NCI-H2081 (cell line): ENCODE measurements around the gene TMEM154.

Experiments used
- DNase-seq, 2 experiments: peaks; one replicate each; lab custom pipeline; 2025; lab: John Stamatoyannopoulos, UW

Gene TMEM154, protein sequence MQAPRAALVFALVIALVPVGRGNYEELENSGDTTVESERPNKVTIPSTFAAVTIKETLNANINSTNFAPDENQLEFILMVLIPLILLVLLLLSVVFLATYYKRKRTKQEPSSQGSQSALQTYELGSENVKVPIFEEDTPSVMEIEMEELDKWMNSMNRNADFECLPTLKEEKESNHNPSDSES

DNA sequence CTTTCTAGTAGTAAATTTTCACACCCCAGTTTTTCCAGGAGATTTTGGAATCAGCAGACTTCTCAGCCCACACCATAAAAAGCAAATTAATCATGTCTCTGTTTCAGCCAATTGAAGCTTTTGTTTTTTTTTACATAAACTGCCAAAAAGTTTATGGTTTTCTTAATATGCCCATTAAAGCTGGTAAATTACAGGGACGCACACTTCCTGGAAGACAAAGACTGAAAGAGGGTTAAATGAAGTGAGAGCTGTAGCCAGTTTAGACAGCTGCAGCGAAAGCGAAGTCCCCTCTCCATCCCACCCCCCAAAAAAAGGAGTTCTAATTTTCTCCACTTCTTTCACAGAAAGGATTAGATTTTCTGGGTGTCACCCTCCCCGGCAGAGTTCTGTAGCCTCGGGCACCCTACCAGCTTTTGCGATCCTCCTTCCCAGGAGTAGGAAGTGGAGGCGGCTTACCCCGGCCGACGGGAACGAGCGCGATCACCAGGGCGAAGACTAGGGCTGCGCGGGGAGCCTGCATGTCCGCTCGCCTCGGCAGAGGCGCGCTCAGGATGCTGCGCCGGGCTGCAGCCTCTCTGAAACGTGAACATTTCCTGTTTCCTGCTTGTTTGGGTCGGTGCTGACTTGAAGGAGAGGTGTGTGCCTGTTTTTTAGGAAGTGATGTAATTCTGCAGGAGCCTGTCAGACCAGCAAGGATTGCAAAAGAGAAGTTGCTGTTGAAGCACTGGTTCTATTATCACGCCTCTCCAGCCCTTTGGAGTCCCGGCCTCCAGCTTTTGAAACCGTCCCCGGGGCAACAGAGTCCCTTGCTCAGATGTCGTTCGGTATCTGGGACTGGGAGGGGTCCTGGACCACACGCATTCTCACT is at the start of gene TMEM154:
TMEM154 (minus strand) TSS at position 584 of the 868 bp plus-strand sequence; CDS start at position 520, 64 bp downstream.
- peak; percentile 47 to 66 for DNase-seq

DNA sequence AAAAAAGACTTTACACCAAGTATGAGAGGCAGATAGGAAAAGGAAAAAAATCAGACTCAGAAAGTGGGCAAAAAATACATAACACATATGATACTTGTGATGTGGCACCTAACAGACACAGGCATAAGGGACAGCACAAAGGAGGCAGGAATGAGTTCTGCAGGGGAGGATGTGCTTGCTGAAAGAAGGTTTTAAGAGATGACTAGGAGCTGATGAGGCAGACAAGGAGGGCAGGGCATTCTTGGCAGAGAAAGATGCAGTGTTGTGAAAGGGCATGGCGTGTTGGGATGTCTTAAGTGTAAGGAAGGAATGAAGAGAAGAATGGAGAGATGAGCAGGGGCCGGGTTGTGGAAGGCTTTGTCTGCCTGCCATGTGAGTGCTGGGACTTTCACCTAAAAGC is 49.7 kb upstream of the TMEM154 start:
- DNase-seq, result no peak

DNA sequence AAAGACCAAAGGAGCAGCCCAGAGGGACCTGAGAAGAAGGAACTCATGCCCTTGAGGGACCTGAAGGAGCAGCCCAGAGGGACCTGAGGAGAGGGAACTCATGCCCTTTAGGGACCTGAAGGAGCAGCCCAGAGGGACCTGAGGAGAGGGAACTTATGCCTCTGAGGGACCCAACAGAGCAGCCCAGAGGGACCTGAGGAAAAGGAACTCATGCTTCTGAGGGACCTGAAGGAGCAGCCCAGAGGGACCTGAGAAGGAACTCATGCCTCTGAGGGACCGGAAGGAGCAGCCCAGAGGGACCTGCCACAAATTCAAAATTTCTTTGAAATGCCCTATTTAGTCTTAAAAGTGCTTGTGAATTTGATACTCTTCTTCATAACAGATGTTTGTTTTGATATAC is 48.5 kb upstream of the TMEM154 start:
- no peak for DNase-seq

DNA sequence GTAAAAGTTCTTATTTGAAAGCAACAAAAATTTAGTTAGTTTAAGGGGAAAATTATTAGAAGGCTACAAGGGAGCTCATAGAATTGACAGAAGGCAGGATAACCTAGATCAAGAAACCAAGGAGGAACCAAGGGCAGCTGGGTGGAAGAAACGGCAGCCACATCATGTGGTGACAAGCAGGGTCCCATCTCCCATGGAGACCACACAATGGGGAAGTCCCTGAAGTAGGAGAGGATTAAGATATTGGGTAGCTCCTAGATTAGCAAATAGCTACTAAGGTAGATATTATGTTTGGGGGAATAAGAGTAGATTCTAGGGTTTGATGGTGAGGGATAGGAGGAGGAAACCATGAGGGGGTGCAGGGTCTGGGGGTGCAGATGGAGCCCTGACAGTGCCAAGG is 48.0 kb upstream of the TMEM154 start:
- DNase-seq, result no peak

DNA sequence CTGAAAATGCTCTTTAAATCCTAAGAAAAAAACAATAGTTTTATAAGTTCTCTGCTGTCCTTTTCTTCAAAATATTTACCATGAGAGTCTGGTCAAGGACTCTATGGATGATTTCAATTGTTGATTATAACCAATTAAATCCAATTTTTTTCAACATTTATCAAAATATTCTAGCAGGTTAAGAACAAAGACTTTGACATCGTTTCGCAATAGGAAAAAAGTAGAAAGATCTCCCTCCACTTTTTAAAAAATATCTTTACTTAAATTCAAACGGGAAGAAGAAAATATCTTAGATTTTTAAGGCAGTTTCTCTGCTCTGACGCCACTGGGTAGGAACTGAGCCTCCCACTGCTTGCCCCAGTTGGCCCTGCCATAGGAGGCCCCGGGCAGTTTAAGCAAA is 44.7 kb upstream of the TMEM154 start:
- no peak for DNase-seq

DNA sequence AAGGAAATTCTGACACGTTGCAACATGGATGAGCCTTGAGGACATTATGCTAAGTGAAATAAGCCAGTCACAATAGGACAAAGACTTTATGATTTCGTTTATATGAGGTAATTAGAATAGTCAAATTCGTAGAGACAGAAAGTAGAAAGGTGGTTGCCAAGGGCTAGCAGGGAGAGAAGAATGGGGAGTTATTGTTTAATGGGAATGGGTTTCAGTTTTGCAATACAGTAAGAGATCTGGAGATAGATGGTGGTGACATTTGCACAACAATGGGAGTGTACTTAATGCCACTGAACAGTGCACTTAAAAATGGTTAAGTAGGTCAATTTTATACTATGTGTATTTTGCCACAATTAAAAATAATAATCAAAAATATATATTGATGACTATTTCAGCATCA is 43.4 kb upstream of the TMEM154 start:
- no peak for DNase-seq

DNA sequence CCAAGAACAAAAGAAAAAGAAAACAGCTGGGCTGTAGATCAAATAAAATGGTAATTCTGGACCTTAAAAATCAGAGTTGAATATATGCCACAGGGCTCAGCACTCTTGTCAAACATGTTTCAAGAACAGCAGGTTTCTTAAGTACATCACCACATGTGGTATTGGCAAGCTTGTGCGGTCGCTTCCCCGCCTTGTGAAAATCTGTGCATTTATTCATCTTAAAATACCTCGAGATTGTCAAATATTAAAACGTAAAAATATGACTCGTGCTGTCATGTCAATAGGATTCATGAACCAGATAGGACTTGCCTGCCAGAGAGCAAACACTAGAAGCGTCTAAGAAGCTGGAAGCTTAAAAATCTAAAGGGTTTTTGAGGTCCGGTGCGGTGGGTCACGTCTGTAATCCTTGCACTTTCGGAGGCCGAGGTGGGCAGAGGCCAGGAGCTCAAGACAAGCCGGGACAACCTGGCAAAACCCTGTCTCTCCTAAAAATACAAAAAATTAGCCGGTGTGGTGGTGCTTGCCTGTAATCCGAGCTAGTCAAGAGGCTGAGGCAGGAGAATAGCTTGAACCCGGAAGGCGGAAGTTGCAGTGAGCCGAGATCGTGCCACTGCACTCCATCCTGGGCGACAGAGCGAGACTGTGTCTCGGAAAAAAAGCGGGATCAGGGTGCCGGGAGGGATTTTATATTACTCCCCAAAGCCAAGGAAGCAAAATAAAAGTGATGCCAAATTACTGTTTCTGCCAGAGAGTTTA is 40.2 kb upstream of the TMEM154 start:
- DNase-seq, result no peak

DNA sequence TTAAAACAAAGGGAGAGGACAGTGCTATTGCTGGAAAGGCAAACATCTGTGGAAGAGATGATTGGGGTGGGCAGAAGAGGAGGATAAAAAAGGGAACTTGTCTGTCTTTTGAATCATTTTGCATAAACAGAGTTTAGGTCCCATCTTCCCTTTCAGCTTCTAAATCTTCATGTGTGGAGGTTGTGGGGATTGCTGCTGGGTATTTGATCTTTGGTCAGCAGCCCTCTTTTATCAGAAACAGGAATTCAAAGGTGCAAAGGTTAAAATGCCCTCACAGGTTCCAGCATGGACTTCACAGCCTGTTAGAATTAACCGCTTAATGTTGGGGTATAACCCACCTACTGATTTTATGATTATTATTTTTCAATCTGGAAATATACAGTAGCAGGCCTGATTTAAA is 39.5 kb upstream of the TMEM154 start:
- DNase-seq, result no peak

DNA sequence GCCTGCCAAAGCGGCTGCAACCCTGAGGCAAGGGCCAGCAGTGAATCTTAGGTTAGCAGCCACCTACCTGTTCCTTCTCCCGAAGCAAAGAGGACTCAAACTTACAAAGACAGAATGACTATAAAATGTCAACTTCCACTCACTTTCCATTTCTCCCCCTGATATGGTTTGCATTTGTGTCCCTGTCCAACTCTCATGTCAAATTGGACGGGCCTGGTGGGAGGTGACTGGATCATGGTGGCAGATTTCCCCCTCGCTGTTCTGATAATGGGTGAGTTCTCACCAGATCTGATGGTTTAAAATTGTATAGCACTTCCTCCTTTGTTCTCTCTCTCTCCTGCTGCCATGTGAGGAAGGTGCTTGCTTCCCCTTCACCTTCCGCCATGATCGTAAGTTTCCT is 35.3 kb upstream of the TMEM154 start:
- no peak for DNase-seq

DNA sequence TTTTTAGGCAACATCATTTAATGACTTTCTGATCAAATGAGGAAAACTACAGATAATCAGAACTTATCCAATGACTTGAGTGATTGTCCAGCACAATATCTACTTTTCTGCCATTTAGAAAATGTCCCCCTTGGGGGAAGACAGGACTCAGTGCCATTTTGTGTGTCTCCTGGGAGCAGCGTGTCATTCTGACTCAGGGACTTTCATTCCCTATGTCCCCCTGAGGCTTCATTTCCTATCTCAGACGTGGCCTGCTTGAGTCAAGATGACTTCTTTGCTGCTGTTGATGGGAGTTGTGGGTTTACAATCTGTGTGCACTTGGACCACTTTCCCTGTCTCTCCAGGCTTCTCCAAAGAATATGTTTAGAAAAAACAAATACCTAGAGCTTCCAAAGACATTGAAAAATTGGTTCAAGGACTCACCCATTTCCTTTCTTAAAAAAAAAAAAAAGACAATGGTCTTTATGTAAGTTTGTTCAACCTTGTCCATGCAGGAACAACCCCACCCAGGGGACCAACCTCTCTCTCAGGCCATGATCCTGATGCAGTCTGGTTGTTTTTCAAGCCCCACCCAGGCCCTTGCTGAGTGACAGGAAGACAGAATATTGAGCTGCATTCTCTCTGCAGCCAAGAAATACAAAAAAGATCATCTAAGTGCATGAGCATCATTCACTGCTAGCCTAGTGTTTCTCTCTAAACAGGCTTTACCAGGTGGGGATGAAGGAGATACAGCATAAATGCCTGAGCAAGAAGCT is 34.3 kb upstream of the TMEM154 start:
- no peak for DNase-seq

DNA sequence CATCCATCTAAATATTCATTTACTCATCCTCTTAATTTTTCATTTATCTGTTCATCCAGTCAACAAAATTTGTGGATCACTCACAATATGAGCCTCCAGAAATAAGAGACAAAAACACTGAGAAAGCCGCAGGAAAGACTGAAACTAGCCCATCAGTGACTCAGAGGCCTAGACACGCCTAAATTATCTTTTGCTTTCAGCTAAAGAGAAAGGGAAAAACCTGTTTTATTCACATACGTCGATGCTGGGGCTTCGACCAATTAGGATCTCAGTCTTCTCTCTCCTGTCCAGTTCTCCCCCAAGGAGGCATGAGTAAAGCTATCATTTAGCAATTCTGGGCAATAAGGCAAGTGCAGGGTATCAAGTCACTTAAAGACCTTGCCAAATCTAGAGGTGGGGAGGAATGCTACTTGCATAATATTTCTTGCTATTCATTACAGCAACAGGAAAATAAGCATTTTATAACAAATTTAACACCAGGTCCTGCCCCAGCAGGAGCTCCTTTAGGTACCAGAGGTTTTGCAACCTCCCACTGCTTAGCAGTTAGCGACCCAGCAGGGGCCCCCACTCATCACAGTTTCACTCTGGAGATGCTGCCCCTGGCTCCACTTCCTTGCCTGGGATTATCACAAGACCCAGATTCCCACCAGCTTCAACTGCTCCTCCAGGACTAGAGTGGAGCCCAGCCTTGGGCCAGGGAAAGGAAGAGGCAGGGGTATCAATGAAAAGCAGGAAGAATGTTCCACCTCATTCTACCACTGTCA is 30.1 kb upstream of the TMEM154 start:
- DNase-seq, result no peak

DNA sequence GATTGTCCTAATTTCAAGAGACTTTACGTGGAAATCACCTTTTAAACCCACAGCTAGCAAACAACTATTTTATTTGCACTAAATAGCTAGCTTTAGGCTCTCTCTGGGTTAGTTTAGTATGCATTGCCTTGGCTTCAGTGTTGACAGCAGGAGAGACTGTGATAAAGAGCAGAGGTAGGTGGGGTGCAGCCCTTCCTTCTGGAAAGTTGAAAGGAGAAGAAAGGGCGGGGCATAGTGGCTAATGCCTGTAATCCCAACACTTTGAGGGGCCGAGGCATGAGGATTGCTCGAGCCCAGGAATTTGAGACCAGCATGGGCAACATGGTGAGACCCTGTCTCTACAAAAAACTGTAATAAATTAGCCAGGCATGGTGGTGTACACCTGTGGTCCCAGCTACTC is 29.0 kb upstream of the TMEM154 start:
- no peak for DNase-seq

DNA sequence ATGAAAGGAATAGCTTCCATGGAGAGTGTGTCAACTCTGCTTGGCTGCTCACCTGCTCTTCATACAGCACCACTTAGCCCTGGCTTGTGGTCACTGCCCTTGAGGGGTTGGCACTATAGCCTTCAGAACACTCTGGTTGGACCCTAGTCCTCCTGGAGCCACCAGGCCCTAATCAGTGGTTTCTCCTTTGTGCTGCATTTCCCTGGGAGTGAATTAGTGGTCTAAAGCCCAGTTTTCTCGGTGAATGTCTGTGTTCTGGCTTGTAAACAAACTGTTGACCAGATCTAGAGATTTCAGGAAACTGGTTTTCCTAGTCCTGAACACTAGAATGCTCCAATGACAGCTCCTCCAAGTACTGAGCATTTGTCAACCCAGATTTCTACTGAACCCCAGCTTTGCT is 28.6 kb upstream of the TMEM154 start:
- DNase-seq, result no peak

DNA sequence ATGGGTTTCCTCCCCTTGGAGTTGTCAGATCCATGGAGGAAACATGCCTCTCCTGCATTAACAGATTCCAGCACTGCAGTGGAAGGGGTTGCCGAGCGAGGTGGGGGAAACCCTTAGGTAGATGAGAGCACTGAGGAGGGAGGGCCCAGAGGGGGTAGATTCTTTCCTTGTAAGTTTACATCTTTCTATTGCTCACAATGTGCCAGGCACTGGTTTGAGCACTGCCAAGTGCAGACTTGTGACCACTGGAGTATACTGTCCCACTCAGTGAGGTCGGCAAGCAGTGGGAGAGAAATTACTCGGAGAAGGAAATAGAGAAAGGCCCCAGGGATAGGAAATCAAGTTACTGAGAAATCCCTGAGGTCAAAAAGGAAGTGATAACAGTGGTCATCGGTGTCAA is 27.8 kb upstream of the TMEM154 start:
- DNase-seq, result no peak

DNA sequence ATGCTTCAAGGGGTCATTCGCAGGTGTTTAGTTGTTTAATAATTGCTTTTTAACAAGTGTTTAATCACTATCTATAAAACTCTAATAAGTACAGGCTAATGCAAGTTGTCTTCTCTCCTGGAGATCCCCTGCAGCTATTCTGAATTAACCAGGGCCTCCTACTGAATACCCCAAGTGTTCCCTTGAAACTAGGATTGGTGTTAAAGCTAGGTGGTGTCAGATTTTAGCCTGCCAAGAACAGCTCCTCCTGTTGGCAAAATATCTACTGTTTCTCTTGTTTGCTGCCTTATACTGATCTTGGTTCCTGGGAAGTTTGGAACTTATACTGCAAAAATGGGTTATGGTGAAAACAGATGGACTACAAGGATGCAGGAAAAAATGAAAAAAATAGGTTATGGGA is 26.1 kb upstream of the TMEM154 start:
- no peak for DNase-seq

DNA sequence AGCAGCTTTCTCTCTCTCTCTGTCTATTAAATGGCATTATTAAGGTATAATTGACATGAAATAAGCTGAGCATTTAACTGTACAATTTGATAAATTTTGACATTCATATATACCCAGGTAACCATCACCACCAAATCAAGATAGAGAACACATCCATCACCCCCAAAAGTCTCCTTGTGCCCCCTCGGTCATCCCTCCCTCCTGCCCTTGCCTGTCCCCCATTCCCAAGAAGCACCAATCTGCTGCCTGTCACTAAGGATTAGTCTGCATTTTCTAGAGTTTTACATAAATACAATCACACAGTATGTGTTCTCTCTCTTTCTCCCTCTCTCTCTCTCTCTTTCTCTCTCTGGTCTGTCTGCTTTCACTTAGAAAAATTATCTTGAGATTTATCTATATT is 25.0 kb upstream of the TMEM154 start:
- DNase-seq, result no peak

DNA sequence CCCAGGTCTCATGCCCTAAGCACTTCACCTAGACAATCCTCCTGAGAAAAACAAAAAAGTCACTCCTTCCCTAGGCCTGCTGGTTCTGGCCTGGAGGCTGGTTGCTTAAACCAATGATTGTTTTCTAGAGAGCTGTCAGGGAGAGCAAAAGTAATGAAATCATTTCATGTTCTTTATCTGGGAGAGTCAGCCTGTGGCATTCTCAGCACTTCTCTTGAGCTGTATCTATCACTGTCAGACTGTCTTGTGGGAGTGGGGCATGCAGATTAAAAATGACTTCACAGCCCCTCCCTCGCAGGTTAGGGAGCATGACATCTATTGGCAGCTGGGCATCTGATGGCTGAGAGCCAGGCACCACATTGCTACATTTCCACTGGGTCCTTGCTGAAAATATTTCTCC is 20.4 kb upstream of the TMEM154 start:
- no peak for DNase-seq

DNA sequence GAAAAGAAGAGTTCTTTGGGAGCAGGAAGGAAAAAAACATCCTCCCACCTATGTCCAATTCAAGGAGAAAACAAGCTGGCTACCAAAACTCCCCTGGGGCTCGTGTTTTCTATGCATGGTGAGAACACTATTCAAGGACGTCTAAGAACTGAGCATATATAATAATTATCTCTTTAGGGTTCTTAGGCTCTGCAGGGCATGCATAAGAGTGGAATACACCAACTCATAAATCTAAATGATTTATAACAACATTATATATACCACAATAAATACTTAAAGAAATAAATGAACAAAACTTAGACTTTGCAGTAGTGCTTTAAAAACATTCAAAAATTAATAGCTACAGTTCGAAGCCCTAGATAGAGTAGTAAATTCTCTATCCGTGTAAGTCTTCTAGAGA is 19.5 kb upstream of the TMEM154 start:
- DNase-seq, result no peak

DNA sequence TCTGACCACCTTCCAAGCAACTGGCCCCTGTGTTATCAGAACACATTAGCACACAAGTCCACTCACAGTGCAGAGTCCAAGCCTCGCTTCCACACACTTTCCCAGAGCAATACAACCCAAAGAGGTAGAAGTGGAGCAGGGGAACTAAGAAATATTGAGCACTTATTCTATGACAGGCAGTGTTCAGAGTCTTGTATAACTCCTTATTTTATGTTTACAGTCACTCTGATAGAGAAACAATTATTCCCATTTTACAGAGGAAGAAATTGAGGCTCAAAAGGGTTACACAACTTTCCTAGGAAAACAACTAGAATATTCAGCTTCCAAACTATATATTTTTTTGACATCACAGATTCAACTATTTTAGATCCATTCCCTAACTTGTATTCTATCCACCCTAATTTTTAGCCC is 18.3 kb upstream of the TMEM154 start:
- DNase-seq, result no peak

DNA sequence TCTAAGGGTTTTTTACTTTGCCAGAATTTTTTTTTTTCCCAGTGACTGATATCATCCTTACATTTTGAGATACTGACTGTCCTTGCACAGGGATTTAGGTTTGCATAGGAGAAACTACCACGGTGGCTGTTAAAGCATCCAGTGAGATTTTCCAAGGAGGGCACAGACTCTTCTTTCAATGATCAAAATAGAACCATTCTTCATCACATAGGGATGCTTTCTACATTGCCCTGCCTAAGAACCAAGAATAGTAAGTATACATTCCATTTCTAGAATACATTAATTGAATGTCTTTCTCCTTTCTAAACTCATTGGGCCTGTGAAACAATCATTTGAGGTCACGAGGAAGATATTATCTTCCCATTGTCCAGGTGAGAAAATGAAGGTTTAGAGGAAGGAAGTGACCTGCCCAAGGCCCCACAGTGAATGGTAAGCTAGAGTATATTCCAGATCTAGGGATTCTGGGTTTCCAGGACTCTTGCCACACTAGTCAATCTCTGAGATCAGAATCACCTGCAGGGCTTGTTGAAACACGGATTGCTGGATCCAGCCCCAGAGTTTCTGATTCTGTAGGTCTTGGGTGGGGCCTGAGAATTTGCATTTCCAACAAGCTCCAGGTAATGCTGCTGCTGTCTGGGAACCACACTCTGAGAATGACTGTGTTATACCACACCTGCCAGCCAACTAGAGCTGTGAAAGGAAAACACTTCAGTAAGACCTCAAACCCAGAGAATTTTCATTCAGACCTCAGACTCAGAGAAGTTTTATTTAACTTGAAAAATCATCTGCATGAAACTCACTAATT is 17.7 kb upstream of the TMEM154 start:
- no peak for DNase-seq
